NB4 (cell line): ENCODE results near the gene RPS15A.
"Not testable (repeated sequence)": the region's sequence is repeated elsewhere in the genome, so short reads cannot be mapped to it uniquely, and the experiment has no call there.

Source experiments
- DNase-seq: peaks from one replicate; pipeline ENCODE4 v3.0.0; 2010; ENCODE audit warnings: low read depth
- H3K4me3 ChIP-seq: one replicate; pipeline ENCODE4 v1.5.1; 2011; ENCODE audit warnings: mild to moderate bottlenecking, low read depth, low read length, moderate library complexity

Gene RPS15A

GRCh38 chr16:18738768-18739167 is 51.4 kb downstream of the RPS15A start:
- DNase-seq, H3K4me3 ChIP-seq: not testable (repeated sequence)

DNA sequence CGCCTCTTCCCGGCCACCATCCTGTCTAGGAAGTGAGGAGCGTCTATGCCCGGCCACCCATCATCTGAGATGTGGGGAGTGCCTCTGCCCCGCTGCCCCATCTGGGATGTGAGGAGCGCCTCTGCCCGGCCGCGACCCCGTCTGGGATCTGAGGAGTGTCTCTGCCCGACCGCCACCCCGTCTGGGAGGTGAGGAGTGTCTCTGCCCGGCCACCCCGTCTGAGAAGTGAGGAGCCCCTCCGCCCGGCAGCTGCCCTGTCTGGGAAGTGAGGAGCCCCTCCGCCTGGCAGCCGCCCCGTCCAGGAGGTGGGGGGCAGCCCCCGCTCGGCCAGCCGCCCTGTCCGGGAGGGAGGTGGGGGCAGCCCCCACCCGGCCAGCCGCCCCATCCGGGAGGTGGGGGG is 55.9 kb downstream of the RPS15A start:
- not testable (repeated sequence) for DNase-seq

More for the DNA sequence above, 55.9 kb downstream of the RPS15A start:
- not testable (repeated sequence) for H3K4me3 ChIP-seq
